SK-N-MC (cell line): ENCODE results near the gene PML.

Source experiments
- EZH2 ChIP-seq: fragments of 200-600 bp; sonication (generic); IDR thresholded peaks from one replicate; pipeline ENCODE4 v1.6.1; 2017; ENCODE audit warnings: antibody characterized with exemption
- FOXP2 ChIP-seq: optimal IDR thresholded peaks from 2 replicates; pipeline ENCODE3; 2011; ENCODE audit warnings: mild to moderate bottlenecking, moderate library complexity; ENCODE audit not compliant: insufficient read depth; ENCODE audit errors: extremely low read length, control extremely low read depth
- POLR2AphosphoS5 ChIP-seq: IDR thresholded peaks from 2 replicates; pipeline ENCODE4 v1.6.1; 2012; ENCODE audit warnings: mild to moderate bottlenecking, low read depth, low read length, borderline replicate concordance

GRCh38 chr15:74019734-74020133 lies 25.2 kb downstream of the PML start:
- no peak for TF ChIP-seq POLR2AphosphoS5
- TF ChIP-seq EZH2: no peak
- TF ChIP-seq FOXP2: no peak
